GM12878 (cell line): ENCODE results near the gene SLC39A2. TPM values are rescaled to one million over a fixed set of nuclear protein-coding genes. Genes with fewer than 3 reads are reported as not detected.

ENCODE experiments used
- ATAC-seq: fragments of 200-7000 bp; cut with Tn5 transposase; 3 replicates; pipeline ENCODE4 v1.9.1; 2020; ENCODE audit warnings: mild to moderate bottlenecking, moderate library complexity
- BruUV-seq: library from RNA; stranded (reverse); fragments of 400-500 nt; replicated peaks from 2 replicates; lab custom pipeline; 2021; lab: Mats Ljungman, UMichigan
- CTCF ChIA-PET: fragments of 300-600 bp; sonication (Branson Sonifier 250); formaldehyde crosslinking; extraction: SDS; loops from one replicate; lab custom pipeline; 2021; ENCODE audit warnings: inconsistent platforms; lab: Yijun Ruan, JAX
- POLR2A ChIA-PET: fragments of 350-600 bp; formaldehyde crosslinking; extraction: SDS; loops from one replicate; lab custom pipeline; 2021; ENCODE audit warnings: inconsistent platforms; lab: Charles Lee
- RAD21 ChIA-PET: fragments of 300-600 bp; sonication (Branson Sonifier 250); formaldehyde crosslinking; loops from one replicate; lab custom pipeline; 2023; ENCODE audit warnings: antibody characterized with exemption; ENCODE audit not compliant: unreplicated experiment; lab: Charles Lee
- SMC1A ChIA-PET: fragments of 300-600 bp; sonication (Branson Sonifier 250); formaldehyde crosslinking; loops from one replicate; lab custom pipeline; 2023; ENCODE audit not compliant: unreplicated experiment, uncharacterized antibody; lab: Charles Lee
- DNase-seq: peaks from one replicate; pipeline ENCODE4 v3.0.0-alpha.2; 2011; ENCODE audit warnings: low read depth, low spot score
- FAIRE-seq: peaks from 3 replicates; lab custom pipeline; 2011; peaks lifted over from hg19 to GRCh38; lab: Jason Lieb, UNC
- H2AFZ ChIP-seq: 2 replicates; pipeline ENCODE4 v1.6.0; 2011; ENCODE audit warnings: low read depth, low read length, control low read depth; ENCODE audit not compliant: control insufficient read depth
- H3K27ac ChIP-seq: 2 replicates; pipeline ENCODE4 v1.5.1; 2011; ENCODE audit warnings: control low read depth; ENCODE audit not compliant: control insufficient read depth, insufficient read depth
- H3K27me3 ChIP-seq, 2 experiments: replicated peaks in 1 of 2; 2 replicates each; pipeline versions ENCODE4 v1.6.0 to v1.6.1; 2011; ENCODE audit warnings: low read length in 1 of 2; ENCODE audit not compliant: control insufficient read depth in 2 of 2, insufficient read depth in 2 of 2
- H3K36me3 ChIP-seq, 2 experiments: 2 replicates each; pipeline ENCODE4 v1.5.1; 2011; ENCODE audit warnings: low read length in 1 of 2; ENCODE audit not compliant: control insufficient read depth in 2 of 2, insufficient read depth in 2 of 2
- H3K4me1 ChIP-seq: 2 replicates; pipeline ENCODE4 v1.6.1; 2011; ENCODE audit warnings: mild to moderate bottlenecking, low read length, moderate library complexity, mixed read lengths; ENCODE audit not compliant: control insufficient read depth, insufficient read depth
- H3K4me2 ChIP-seq: 2 replicates; pipeline ENCODE4 v1.6.0; 2011; ENCODE audit warnings: control low read depth; ENCODE audit not compliant: control insufficient read depth, insufficient read depth
- H3K4me3 ChIP-seq: fragments of 200-600 bp; sonication (generic); 2 replicates; pipeline ENCODE4 v1.5.1; 2016
- H3K79me2 ChIP-seq: 2 replicates; pipeline ENCODE4 v1.6.0; 2011; ENCODE audit warnings: low read length; ENCODE audit not compliant: control insufficient read depth, insufficient read depth
- H3K9ac ChIP-seq: 2 replicates; pipeline ENCODE4 v1.8.0; 2011; ENCODE audit warnings: low read length, control low read depth, mixed read lengths; ENCODE audit not compliant: control insufficient read depth, insufficient read depth
- H3K9me3 ChIP-seq: replicated peaks from 3 replicates; pipeline ENCODE4 v1.5.1; 2011; ENCODE audit warnings: mild to moderate bottlenecking, low read length; ENCODE audit not compliant: control insufficient read depth, insufficient read depth
- H4K20me1 ChIP-seq: 2 replicates; pipeline ENCODE4 v1.6.0; 2011; ENCODE audit not compliant: control insufficient read depth, insufficient read depth
- CREB1 ChIP-seq: IDR thresholded peaks from 2 replicates; pipeline ENCODE4 v1.6.1; 2012; ENCODE audit warnings: low read depth, mild to moderate bottlenecking, inconsistent platforms
- MXI1 ChIP-seq: fragments of 150-350 bp; IDR thresholded peaks from 2 replicates; pipeline ENCODE4 v1.6.1; 2011; ENCODE audit warnings: low read depth, mild to moderate bottlenecking, inconsistent platforms, low read length, improper control_type of control experiment
- RAD21 ChIP-seq: IDR thresholded peaks from 2 replicates; pipeline ENCODE4 v1.6.1; 2011; ENCODE audit warnings: mild to moderate bottlenecking, low read depth, low read length, moderate library complexity; ENCODE audit not compliant: insufficient read depth
- RUNX3 ChIP-seq: IDR thresholded peaks from 2 replicates; pipeline ENCODE4 v1.6.1; 2012; ENCODE audit warnings: low read length, inconsistent platforms
- WGBS: methylation state at CpG from one replicate; pipeline ENCODE4 v1.1.6; 2016; ENCODE audit warnings: low lambda C conversion rate; ENCODE audit not compliant: insufficient replicate concordance, insufficient coverage; ENCODE audit errors: missing lambda C conversion rate; 5-methylcytosine and 5-hydroxymethylcytosine counted together
- in situ Hi-C: fragments of 300-500 bp; cut with MboI; formaldehyde crosslinking; loops from 9 replicates; pipeline ENCODE4 v1.14.3; 2018; ENCODE audit warnings: mixed read lengths
- intact Hi-C: fragments of 100-400 bp; cut with micrococcal nuclease; formaldehyde crosslinking; loops from one replicate; pipeline ENCODE4 v1.14.2; 2022; ENCODE audit not compliant: unreplicated experiment
- polyA plus RNA-seq, 11 experiments: library from polyadenylated mRNA; depleted of rRNA in 4 of 11; unstranded in 6 of 11; stranded (reverse) in 5 of 11; fragments of >200 nt; fragmentation: Nextera tagmentation in 4 of 11; fragmentation: Illumina TruSeq in 1 of 11; extraction: Ambion mirVana in 4 of 11; extraction: Trizol in 1 of 11; gene quantifications; 1 replicate in 1 of 11; 2 replicates in 10 of 11; pipeline versions ENCODE4 v1.2.1 to v1.2.3, GENCODE V29; 2011 to 2016; ENCODE audit warnings: inconsistent platforms in 2 of 11, missing spikeins in 2 of 11, low read depth in 1 of 11
- total RNA-seq, 4 experiments: library from RNA; depleted of rRNA in 3 of 4; stranded (reverse); fragments of >200 nt in 3 of 4; fragmentation: Illumina TruSeq in 1 of 4; extraction: Trizol in 1 of 4; gene quantifications; 2 replicates each; pipeline versions ENCODE4 v1.2.1 to v1.2.3, GENCODE V29; 2013 to 2021
- TF ChIP-seq, protein P1 (sequence below): fragments of 450-650 bp; IDR thresholded peaks from 2 replicates; pipeline ENCODE4 v1.6.1; 2017; ENCODE audit warnings: antibody characterized with exemption, mild to moderate bottlenecking, moderate library complexity

The SLC39A2 gene
- total and polyA plus RNA-seq, 10 of the 15 experiments (the other 5 are each of a cell fraction or from before 2014, with no cell fraction given): 0.06 to 0.14 (median 0.11) TPM; not detected in 6

DNA sequence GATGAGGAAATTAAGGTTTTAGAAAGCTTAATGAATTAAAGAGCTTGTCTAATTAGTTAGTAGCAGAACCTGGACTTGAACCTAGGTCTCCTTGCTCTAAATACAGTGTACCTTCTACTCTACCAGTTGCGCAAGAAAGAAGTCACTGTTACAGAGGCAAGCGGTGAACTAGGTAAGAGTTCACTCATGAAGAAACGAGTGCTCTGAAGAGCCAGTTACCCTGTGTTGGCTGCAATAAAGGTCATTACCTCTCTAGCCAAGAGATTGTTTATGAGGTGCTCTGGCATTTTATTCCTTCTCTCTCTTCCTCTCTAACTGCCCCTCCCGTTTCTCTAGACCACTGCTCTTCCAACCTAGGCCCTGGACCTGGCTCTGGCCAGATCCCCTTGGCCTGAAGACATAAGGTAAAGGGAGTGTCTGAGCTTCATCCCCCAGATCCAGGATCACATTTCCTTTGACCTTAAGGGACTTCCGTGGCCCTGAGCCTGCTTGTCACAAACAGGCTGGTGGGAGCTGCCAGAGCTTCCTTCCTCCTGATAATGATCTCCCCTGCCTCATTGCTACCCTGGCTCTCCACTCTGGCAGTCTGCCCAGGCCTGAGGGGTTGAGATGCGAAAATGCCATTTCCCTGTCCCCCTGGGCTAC is 45.0 kb downstream of the SLC39A2 start:
- Histone ChIP-seq H3K27me3 (peaks cover 0 to 11% of the 10 kb centered on the region in 2 experiments; a peak in 2 of 4 replicates), H4K20me1 (no peaks in the 10 kb centered on the region; the same call in 1 of the 2 replicates), H3K4me3 (no peak overlapping the region), H2AFZ (no peak overlapping the region)
- in situ Hi-C loops: no loop called here
- BruUV-seq: no TSS peak
- no peak for FAIRE-seq
- TF ChIP-seq, protein P1, sequence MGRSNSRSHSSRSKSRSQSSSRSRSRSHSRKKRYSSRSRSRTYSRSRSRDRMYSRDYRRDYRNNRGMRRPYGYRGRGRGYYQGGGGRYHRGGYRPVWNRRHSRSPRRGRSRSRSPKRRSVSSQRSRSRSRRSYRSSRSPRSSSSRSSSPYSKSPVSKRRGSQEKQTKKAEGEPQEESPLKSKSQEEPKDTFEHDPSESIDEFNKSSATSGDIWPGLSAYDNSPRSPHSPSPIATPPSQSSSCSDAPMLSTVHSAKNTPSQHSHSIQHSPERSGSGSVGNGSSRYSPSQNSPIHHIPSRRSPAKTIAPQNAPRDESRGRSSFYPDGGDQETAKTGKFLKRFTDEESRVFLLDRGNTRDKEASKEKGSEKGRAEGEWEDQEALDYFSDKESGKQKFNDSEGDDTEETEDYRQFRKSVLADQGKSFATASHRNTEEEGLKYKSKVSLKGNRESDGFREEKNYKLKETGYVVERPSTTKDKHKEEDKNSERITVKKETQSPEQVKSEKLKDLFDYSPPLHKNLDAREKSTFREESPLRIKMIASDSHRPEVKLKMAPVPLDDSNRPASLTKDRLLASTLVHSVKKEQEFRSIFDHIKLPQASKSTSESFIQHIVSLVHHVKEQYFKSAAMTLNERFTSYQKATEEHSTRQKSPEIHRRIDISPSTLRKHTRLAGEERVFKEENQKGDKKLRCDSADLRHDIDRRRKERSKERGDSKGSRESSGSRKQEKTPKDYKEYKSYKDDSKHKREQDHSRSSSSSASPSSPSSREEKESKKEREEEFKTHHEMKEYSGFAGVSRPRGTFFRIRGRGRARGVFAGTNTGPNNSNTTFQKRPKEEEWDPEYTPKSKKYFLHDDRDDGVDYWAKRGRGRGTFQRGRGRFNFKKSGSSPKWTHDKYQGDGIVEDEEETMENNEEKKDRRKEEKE: no peak
- no peak for TF ChIP-seq MXI1
- TF ChIP-seq RUNX3: no peak
- TF ChIP-seq CREB1: no peak
- no peak for TF ChIP-seq RAD21
- TF ChIP-seq, all 136 proteins: peak for 0
- ATAC-seq: no peak
- intact Hi-C loops: no loop called here
- Histone ChIP-seq H3K4me1 (no peaks in the 10 kb centered on the region), H3K4me2 (no peak overlapping the region), H3K9me3 (no peaks in the 10 kb centered on the region), H3K27ac (no peak overlapping the region), H3K9ac (no peak overlapping the region), H3K36me3 (no peaks in the 10 kb centered on the region), H3K79me2 (no peaks in the 10 kb centered on the region)
- 32% methylated on average over 6 of the region's 6 CpGs for WGBS
- POLR2A ChIA-PET: no interaction called here
- RAD21 ChIA-PET: no interaction called here
- DNase-seq: no peak
- SMC1A ChIA-PET: interaction anchor here (2.1 kb wide), 1 partner anchor 30 kb away, joined by 7 read pairs; no protein-coding TSS in a partner anchor
- CTCF ChIA-PET: interaction anchor here (0.7 to 2.3 kb wide), 2 partner anchors 29 to 286 kb away, joined by 3 to 11 read pairs; no protein-coding TSS in a partner anchor
